ENCODE results near the gene ALOX15B. TPM values are rescaled to one million over a fixed set of nuclear protein-coding genes. Genes with fewer than 3 reads are reported as not detected.
A peak's percentile ranks its signal among the peaks of the same experiment; 100 is the strongest.

Gene ALOX15B
- polyA plus RNA-seq, 3 donors, result 1.7 to 2.8 (median 2.0) TPM

DNA sequence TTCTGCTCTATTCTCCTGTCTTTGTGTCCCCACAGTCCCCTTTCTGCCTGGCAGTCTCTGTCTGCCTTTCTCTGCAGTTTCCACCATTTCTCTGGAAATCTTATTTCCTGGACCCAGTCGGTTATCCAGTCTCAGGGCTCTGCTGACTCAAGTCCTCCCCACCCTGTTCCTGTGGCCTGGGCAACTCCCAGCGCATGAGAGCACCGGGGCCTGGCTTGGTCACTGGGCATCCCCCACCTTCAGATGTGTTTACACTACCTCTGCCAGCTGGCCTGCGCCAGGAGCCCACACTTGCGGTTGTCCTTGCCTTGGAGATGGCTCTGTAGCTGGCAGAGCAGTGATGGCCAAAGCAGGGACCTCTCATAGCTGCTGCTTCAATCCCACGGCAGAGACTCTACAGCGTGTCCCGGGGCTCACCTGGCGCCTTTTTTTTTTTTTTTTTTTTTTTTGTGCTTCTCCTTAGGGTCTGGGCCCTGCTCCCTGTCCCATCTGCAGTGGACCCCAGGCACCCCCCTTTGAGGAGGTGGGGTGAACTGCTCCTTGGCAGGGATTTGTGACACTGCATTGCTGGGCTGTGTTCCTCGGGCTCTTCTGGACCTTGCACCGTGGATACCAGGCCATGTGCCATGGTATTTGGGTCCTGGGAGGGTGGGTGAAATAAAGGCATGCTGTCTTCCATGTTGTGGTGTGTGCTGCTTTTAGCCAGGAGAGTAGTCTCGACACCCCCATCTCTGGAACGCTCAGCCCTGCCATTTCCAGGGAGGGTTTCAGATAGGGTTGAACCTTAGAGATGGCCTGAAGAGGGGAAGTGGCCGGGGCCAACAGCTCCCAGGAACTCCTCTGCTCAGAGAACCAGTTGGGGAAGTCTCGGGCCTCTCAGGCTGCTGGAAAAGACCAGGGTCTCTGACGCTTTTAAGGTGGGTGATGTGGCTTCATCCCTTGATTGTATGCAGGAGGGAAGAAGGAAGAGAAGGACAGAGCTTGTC is 18.9 kb upstream of the ALOX15B start:
- H3K4me1 Mint-ChIP-seq, result peaks cover 80% of the 10 kb centered on the region
- 35% methylated on average over 6 of the region's 16 CpGs for WGBS (ENCODE audit: insufficient coverage)
- peaks cover 79 to 94% of the 10 kb centered on the region in 2 donors for H3K4me1 ChIP-seq (ENCODE audit: control insufficient read depth in 1 of 2, insufficient read depth in 2 of 2, low read length in 2 of 2)

More for the DNA sequence above, 18.9 kb upstream of the ALOX15B start:
- Histone ChIP-seq H3K79me2 (ENCODE audit: insufficient read depth, low read length) (no peaks in the 10 kb centered on the region), H3K9me3 (replicated peaks in 1 of 2; ENCODE audit: control insufficient read depth in 1 of 2, insufficient read depth in 1 of 2, low read length in 2 of 2) (no peaks in the 10 kb centered on the region), H3K27ac (ENCODE audit: low read depth in 1 of 2, low read length in 2 of 2) (peak overlapping the region; percentile 27 to 52), H3K36me3 (replicated peaks in 1 of 2; ENCODE audit: control insufficient read depth in 1 of 2, insufficient read depth in 2 of 2, low read length in 2 of 2) (no peaks in the 10 kb centered on the region), H3K4me2 (replicated peaks; ENCODE audit: extremely low read depth, low read length, poor library complexity, severe bottlenecking) (peak overlapping the region; percentile 22), H4K20me1 (ENCODE audit: insufficient read depth, low read length) (no peaks in the 10 kb centered on the region), H3K4me3 (replicated peaks in 1 of 3; ENCODE audit: low read depth in 2 of 3, low read length in 3 of 3) (peak overlapping the region in 1 of 3 experiments; percentile 21), H3K9ac (ENCODE audit: insufficient read depth, low read length, poor library complexity, severe bottlenecking) (peak overlapping the region; percentile 25), H3K27me3 (ENCODE audit: control insufficient read depth in 2 of 2, insufficient read depth in 2 of 2, low read length in 2 of 2) (no peaks in the 10 kb centered on the region), H2AFZ (ENCODE audit: insufficient read depth, low read depth, low read length, poor library complexity, severe bottlenecking) (peak overlapping the region; percentile 54)
- intact Hi-C loops (cut with micrococcal nuclease), result no loop called here
- Mint-ChIP-seq H3K27me3 (ENCODE audit: low read depth in 3 of 3) (peaks cover 0 to 6% (median 3%) of the 10 kb centered on the region in 3 donors), H3K36me3 (peaks cover 7 to 11% of the 10 kb centered on the region in 2 donors), H3K9me3 (peaks cover 0 to 2% (median 0%) of the 10 kb centered on the region in 7 donors), H3K4me3 (peak overlapping the region; percentile 24 to 66), H3K27ac (peak overlapping the region; percentile 43 to 91 (median 79))
- peak in 2 of 3 donors; percentile 51 to 93 for DNase-seq
- TF ChIP-seq, protein P1, sequence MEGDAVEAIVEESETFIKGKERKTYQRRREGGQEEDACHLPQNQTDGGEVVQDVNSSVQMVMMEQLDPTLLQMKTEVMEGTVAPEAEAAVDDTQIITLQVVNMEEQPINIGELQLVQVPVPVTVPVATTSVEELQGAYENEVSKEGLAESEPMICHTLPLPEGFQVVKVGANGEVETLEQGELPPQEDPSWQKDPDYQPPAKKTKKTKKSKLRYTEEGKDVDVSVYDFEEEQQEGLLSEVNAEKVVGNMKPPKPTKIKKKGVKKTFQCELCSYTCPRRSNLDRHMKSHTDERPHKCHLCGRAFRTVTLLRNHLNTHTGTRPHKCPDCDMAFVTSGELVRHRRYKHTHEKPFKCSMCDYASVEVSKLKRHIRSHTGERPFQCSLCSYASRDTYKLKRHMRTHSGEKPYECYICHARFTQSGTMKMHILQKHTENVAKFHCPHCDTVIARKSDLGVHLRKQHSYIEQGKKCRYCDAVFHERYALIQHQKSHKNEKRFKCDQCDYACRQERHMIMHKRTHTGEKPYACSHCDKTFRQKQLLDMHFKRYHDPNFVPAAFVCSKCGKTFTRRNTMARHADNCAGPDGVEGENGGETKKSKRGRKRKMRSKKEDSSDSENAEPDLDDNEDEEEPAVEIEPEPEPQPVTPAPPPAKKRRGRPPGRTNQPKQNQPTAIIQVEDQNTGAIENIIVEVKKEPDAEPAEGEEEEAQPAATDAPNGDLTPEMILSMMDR (IDR thresholded peaks at IDR 0.05), result no peak
